Activated CD8-positive, alpha-beta memory T cell treated with anti-CD3 and anti-CD28 coated beads, Interleukin-2, amount 50 U/mL, for 48 hours (primary cell): ENCODE measurements around the gene TRAF5.
A peak's percentile ranks its signal among the peaks of the same experiment; 100 is the strongest.
"Not testable (repeated sequence)": the region's sequence is repeated elsewhere in the genome, so short reads cannot be mapped to it uniquely, and the experiment has no call there.

Source experiments
- DNase-seq: peaks from one replicate; pipeline ENCODE4 v3.0.0-alpha.2; 2020

The TRAF5 gene

GRCh38 chr1:211326528-211327345 is at the start of gene TRAF5:
Gene TRAF5, plus strand, starts transcription at chr1:211326833. Its CDS starts 26,407 bp downstream, at chr1:211353240.
- peak; percentile 77 for DNase-seq

GRCh38 chr1:211279340-211279739 is 47.3 kb upstream of the TRAF5 start:
- no peak for DNase-seq

GRCh38 chr1:211280910-211281309 is 45.7 kb upstream of the TRAF5 start:
- DNase-seq = no peak

- DNase-seq = no peak
These were observed 45.2 kb upstream of the TRAF5 start for GRCh38 chr1:211281320-211282022.

GRCh38 chr1:211282023-211282373 is 44.6 kb upstream of the TRAF5 start:
- DNase-seq = no peak

GRCh38 chr1:211285196-211285595 is 41.4 kb upstream of the TRAF5 start:
- DNase-seq = no peak

- no peak for DNase-seq
These were observed 39.4 kb upstream of the TRAF5 start for GRCh38 chr1:211287218-211287617.

- no peak for DNase-seq
These were observed 34.2 kb upstream of the TRAF5 start for GRCh38 chr1:211292411-211292810.

GRCh38 chr1:211296396-211296795 is 30.2 kb upstream of the TRAF5 start:
- DNase-seq = no peak

GRCh38 chr1:211305044-211305443 is 21.6 kb upstream of the TRAF5 start:
- no peak for DNase-seq

- DNase-seq = no peak
These were observed 17.0 kb upstream of the TRAF5 start for GRCh38 chr1:211309617-211310016.

- no peak for DNase-seq
These were observed 13.2 kb upstream of the TRAF5 start for GRCh38 chr1:211313392-211313791.

GRCh38 chr1:211318576-211319280 is 7.9 kb upstream of the TRAF5 start:
- DNase-seq = no peak

GRCh38 chr1:211319892-211320291 is 6.7 kb upstream of the TRAF5 start:
- DNase-seq = no peak

GRCh38 chr1:211320980-211321379 is 5.7 kb upstream of the TRAF5 start:
- DNase-seq = no peak

GRCh38 chr1:211321646-211322045 is 5.0 kb upstream of the TRAF5 start:
- DNase-seq = not testable (repeated sequence)

GRCh38 chr1:211323156-211324063 is 3.2 kb upstream of the TRAF5 start:
- no peak for DNase-seq

GRCh38 chr1:211324992-211325775 is 1.4 kb upstream of the TRAF5 start:
- no peak for DNase-seq

- DNase-seq = no peak
These were observed 499 bp upstream of the TRAF5 start for GRCh38 chr1:211326140-211326527.

- no peak for DNase-seq
These were observed 801 bp downstream of the TRAF5 start for GRCh38 chr1:211327346-211327921.

- no peak for DNase-seq
These were observed 1.6 kb downstream of the TRAF5 start for GRCh38 chr1:211328084-211328694.
